ENCODE measurements around the gene ITIH3.

The ITIH3 gene

DNA sequence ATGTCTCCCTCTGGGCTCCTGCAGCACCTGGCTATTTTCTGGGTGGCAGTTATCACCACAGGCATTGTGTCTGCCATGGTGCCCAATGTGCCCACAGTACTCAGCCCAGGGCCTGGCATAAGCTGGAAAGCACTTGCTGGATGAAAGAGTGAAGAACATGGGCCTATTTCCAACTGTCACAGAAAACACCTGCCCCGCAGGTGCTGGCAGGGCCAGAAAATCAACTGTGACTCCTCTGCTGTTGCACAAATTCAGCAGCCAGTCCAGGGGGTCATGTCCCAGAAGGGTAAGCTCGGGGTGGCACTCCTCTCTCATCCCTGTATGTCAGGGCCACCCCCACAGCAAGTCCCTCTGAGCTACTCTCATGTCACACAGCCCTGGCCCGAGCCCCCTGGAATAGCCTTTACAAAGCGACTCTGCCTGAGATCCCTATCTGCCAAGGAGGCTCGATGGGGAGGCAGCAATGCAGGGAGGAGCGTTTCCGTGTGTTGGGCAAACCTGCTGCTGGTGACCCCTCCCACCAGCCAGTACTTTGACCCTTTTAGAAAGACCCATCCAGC lies 16.9 kb downstream of the ITIH3 start:
- TF ChIP-seq ZFX (IDR thresholded peaks at IDR 0.05; ENCODE audit: borderline replicate concordance), result no peak
- TF ChIP-seq, protein P1, sequence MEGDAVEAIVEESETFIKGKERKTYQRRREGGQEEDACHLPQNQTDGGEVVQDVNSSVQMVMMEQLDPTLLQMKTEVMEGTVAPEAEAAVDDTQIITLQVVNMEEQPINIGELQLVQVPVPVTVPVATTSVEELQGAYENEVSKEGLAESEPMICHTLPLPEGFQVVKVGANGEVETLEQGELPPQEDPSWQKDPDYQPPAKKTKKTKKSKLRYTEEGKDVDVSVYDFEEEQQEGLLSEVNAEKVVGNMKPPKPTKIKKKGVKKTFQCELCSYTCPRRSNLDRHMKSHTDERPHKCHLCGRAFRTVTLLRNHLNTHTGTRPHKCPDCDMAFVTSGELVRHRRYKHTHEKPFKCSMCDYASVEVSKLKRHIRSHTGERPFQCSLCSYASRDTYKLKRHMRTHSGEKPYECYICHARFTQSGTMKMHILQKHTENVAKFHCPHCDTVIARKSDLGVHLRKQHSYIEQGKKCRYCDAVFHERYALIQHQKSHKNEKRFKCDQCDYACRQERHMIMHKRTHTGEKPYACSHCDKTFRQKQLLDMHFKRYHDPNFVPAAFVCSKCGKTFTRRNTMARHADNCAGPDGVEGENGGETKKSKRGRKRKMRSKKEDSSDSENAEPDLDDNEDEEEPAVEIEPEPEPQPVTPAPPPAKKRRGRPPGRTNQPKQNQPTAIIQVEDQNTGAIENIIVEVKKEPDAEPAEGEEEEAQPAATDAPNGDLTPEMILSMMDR (IDR thresholded peaks at IDR 0.05), result no peak
- no peak overlapping the region for H3K27ac ChIP-seq

GRCh38 chr3:52813810-52814209 lies 19.2 kb downstream of the ITIH3 start:
- no peak overlapping the region for H3K27ac ChIP-seq
- TF ChIP-seq, protein P1 (IDR thresholded peaks at IDR 0.05), result no peak
- TF ChIP-seq ZFX (IDR thresholded peaks at IDR 0.05; ENCODE audit: borderline replicate concordance), result no peak

DNA sequence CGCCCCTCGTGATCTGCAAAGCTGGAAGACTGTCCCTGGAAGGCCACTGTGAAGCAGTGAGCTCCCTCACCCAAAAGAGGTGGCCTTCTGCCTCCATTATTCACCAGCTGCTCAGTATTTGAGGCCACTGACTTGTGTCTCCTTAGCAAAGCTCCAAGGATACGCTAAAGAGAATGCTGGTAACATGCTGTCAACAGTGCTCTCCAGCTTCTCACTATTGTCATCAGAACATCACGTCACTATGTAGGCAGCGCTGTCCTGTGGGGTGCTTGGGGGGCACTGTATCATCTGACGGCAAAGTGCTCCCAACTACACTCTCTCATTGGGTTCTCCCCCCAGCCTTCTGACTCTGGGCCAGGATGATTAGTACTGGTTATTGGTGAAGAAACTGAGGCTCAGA lies 21.6 kb downstream of the ITIH3 start:
- no peak for TF ChIP-seq ZFX (IDR thresholded peaks at IDR 0.05; ENCODE audit: borderline replicate concordance)
- TF ChIP-seq, protein P1 (IDR thresholded peaks at IDR 0.05), result no peak
- no peak overlapping the region for H3K27ac ChIP-seq

- no peak overlapping the region for H3K27ac ChIP-seq
- TF ChIP-seq, protein P1 (IDR thresholded peaks at IDR 0.05), result no peak
- no peak for TF ChIP-seq ZFX (IDR thresholded peaks at IDR 0.05; ENCODE audit: borderline replicate concordance)
Measured at GRCh38 chr3:52816654-52817053, 22.1 kb downstream of the ITIH3 start.

GRCh38 chr3:52817221-52817620 lies 22.6 kb downstream of the ITIH3 start:
- TF ChIP-seq, protein P1 (IDR thresholded peaks at IDR 0.05), result no peak
- TF ChIP-seq ZFX (IDR thresholded peaks at IDR 0.05; ENCODE audit: borderline replicate concordance), result no peak
- no peak overlapping the region for H3K27ac ChIP-seq

- no peak for TF ChIP-seq ZFX (IDR thresholded peaks at IDR 0.05; ENCODE audit: borderline replicate concordance)
- TF ChIP-seq, protein P1 (IDR thresholded peaks at IDR 0.05), result no peak
- no peak overlapping the region for H3K27ac ChIP-seq
Measured at GRCh38 chr3:52817860-52818259, 23.3 kb downstream of the ITIH3 start.

DNA sequence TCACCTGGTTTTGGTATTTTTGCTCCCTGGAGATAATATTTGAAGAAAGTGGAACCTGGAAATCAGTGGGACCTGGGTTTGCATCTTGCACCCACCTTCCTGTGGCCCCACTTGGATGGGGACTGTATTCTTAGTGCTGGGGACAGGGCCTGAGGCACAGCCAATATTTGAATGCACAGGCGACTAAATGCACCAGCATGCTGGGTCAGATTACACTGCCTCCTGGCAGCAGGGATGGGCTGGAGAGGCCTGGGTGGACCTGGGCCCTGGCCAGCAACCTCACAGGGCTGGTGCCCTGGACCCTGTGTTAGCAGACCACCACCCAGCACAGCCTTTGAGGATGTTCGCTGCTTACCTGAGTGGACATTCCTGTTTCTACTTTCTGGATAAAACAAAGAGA lies 25.3 kb downstream of the ITIH3 start:
- TF ChIP-seq, protein P1 (IDR thresholded peaks at IDR 0.05), result no peak
- no peak for TF ChIP-seq ZFX (IDR thresholded peaks at IDR 0.05; ENCODE audit: borderline replicate concordance)

More for the DNA sequence above, 25.3 kb downstream of the ITIH3 start:
- H3K27ac ChIP-seq, result no peak overlapping the region

Measured in 22Rv1 (cell line).